OCI-M2 (cell line): Measurements from ENCODE around the gene ZFP91.

ENCODE experiments used
- DNase-seq: peaks from one replicate; lab custom pipeline; 2025; ENCODE audit not compliant: unreplicated experiment; lab: John Stamatoyannopoulos, UW

Gene ZFP91

GRCh38 chr11:58580311-58580710, 1.4 kb downstream of the ZFP91 start:
- no peak for DNase-seq

GRCh38 chr11:58582437-58582836, 3.6 kb downstream of the ZFP91 start:
- DNase-seq: no peak

GRCh38 chr11:58586998-58587397, 8.1 kb downstream of the ZFP91 start:
- no peak for DNase-seq

GRCh38 chr11:58591659-58592058, 12.8 kb downstream of the ZFP91 start:
- no peak for DNase-seq

GRCh38 chr11:58592760-58593472, 14.1 kb downstream of the ZFP91 start:
- no peak for DNase-seq

- DNase-seq: no peak
Observed at GRCh38 chr11:58594826-58595225, 16.0 kb downstream of the ZFP91 start.

- DNase-seq: no peak
Observed at GRCh38 chr11:58596621-58597020, 17.8 kb downstream of the ZFP91 start.

GRCh38 chr11:58597486-58598144, 18.8 kb downstream of the ZFP91 start:
- no peak for DNase-seq

- no peak for DNase-seq
Observed at GRCh38 chr11:58600510-58600909, 21.6 kb downstream of the ZFP91 start.

- no peak for DNase-seq
Observed at GRCh38 chr11:58606930-58607714, 28.3 kb downstream of the ZFP91 start.

GRCh38 chr11:58608331-58608730, 29.5 kb downstream of the ZFP91 start:
- DNase-seq: no peak

- no peak for DNase-seq
Observed at GRCh38 chr11:58609723-58610122, 30.9 kb downstream of the ZFP91 start.

GRCh38 chr11:58613228-58613627, 34.4 kb downstream of the ZFP91 start:
- no peak for DNase-seq

- no peak for DNase-seq
Observed at GRCh38 chr11:58615559-58615958, 36.7 kb downstream of the ZFP91 start.

- no peak for DNase-seq
Observed at GRCh38 chr11:58616594-58616993, 37.7 kb downstream of the ZFP91 start.

GRCh38 chr11:58617976-58618557, 39.2 kb downstream of the ZFP91 start:
- no peak for DNase-seq

GRCh38 chr11:58621586-58622262, 42.9 kb downstream of the ZFP91 start:
- no peak for DNase-seq

GRCh38 chr11:58622344-58622743, 43.5 kb downstream of the ZFP91 start, which contains the start of gene CNTF:
Gene CNTF (plus strand): TSS chr11:58622665. CDS start chr11:58622753, 88 bp downstream.
- DNase-seq: no peak

GRCh38 chr11:58625086-58625485, 46.2 kb downstream of the ZFP91 start:
- no peak for DNase-seq

- no peak for DNase-seq
Observed at GRCh38 chr11:58625826-58626460, 47.1 kb downstream of the ZFP91 start.
